Smooth muscle cell of bladder (primary cell): ENCODE results near the gene SRP9. TPM values are rescaled to one million over a fixed set of nuclear protein-coding genes. Genes with fewer than 3 reads are reported as not detected.

Experiments
- total RNA-seq: library from RNA; depleted of rRNA; stranded (reverse); fragments of >200 nt; gene quantifications from 2 replicates; pipeline ENCODE4 v1.2.3, GENCODE V29; 2014

The SRP9 gene
- total RNA-seq = 145 and 173 TPM in 2 replicates

GRCh38 chr1:225777583-225778336 is at the start of gene SRP9:
TSS of gene SRP9 (plus strand) at chr1:225777826. CDS start at chr1:225777941, 115 bp downstream.

GRCh38 chr1:225809842-225810578 is 32.4 kb downstream of the SRP9 start, which contains the start of gene EPHX1:
TSS of gene EPHX1 (plus strand) at chr1:225810124. CDS start at chr1:225828730, 18,606 bp downstream.

Other genes with a start within 250 kb of the SRP9 start
- gene ENAH, start 124.7 kb upstream of the SRP9 start, total RNA-seq = 109 and 121 TPM in 2 replicates
- gene EPHX1, start 32.3 kb downstream of the SRP9 start, total RNA-seq = 20.2 and 31.7 TPM in 2 replicates
- 8.4 and 16.2 TPM in 2 replicates for gene TMEM63A, start 104.6 kb downstream of the SRP9 start, total RNA-seq
- 0.14 and 0.18 TPM in 2 replicates for gene LEFTY1, start 111.3 kb downstream of the SRP9 start, total RNA-seq
- 27.4 and 30.4 TPM in 2 replicates for gene PYCR2, start 146.4 kb downstream of the SRP9 start, total RNA-seq
- not detected in 2 replicates for gene LEFTY2, start 163.4 kb downstream of the SRP9 start, total RNA-seq
- gene SDE2, start 221.5 kb downstream of the SRP9 start, total RNA-seq = 23.0 and 24.2 TPM in 2 replicates